GM15510 (cell line): Measurements from ENCODE around the gene BAIAP2.

Source experiments
- POLR2A ChIP-seq: IDR thresholded peaks from 3 replicates; pipeline ENCODE4 v1.6.1; 2011; ENCODE audit warnings: borderline replicate concordance; ENCODE audit not compliant: insufficient read length; ENCODE audit errors: extremely low read depth

Gene BAIAP2

GRCh38 chr17:81073967-81074839 is 39.3 kb downstream of the BAIAP2 start:
- TF ChIP-seq POLR2A = no peak

GRCh38 chr17:81074875-81075274 is 39.9 kb downstream of the BAIAP2 start:
- no peak for TF ChIP-seq POLR2A

GRCh38 chr17:81075307-81075706 is 40.4 kb downstream of the BAIAP2 start:
- TF ChIP-seq POLR2A = no peak

GRCh38 chr17:81076141-81076679 is 41.3 kb downstream of the BAIAP2 start:
- no peak for TF ChIP-seq POLR2A

- TF ChIP-seq POLR2A = no peak
Observed at GRCh38 chr17:81080019-81080418, 45.1 kb downstream of the BAIAP2 start.

GRCh38 chr17:81081222-81082176 is 46.5 kb downstream of the BAIAP2 start:
- no peak for TF ChIP-seq POLR2A

- TF ChIP-seq POLR2A = no peak
Observed at GRCh38 chr17:81082177-81083073, 47.5 kb downstream of the BAIAP2 start.

GRCh38 chr17:81083125-81083765 is 48.3 kb downstream of the BAIAP2 start:
- TF ChIP-seq POLR2A = no peak

- TF ChIP-seq POLR2A = no peak
Observed at GRCh38 chr17:81084680-81085419, 49.9 kb downstream of the BAIAP2 start.

- TF ChIP-seq POLR2A = no peak
Observed at GRCh38 chr17:81085420-81085911, 50.5 kb downstream of the BAIAP2 start.

- TF ChIP-seq POLR2A = no peak
Observed at GRCh38 chr17:81086789-81087551, 52.0 kb downstream of the BAIAP2 start.

- TF ChIP-seq POLR2A = no peak
Observed at GRCh38 chr17:81090361-81091136, 55.6 kb downstream of the BAIAP2 start.

GRCh38 chr17:81091154-81091553 is 56.2 kb downstream of the BAIAP2 start:
- TF ChIP-seq POLR2A = no peak
